Thyroid gland (tissue), 4 donors: ENCODE data around the gene RNF115.
A peak's percentile ranks its signal among the peaks of the same experiment; 100 is the strongest.

ENCODE experiments used
- POLR2A ChIP-seq, 2 donors: fragments of 450-650 bp; IDR thresholded peaks; one replicate each; pipeline ENCODE4 v1.6.1; 2017; ENCODE audit warnings: antibody characterized with exemption in 2 of 2, mild to moderate bottlenecking in 2 of 2, moderate library complexity in 1 of 2
- TF ChIP-seq, protein P1 (sequence below), 6 experiments: fragments of 200-600 bp in 3 of 6; fragments of 450-650 bp in 3 of 6; sonication (generic) in 3 of 6; IDR thresholded peaks; one replicate each; pipeline ENCODE4 v1.5.1; 2016 to 2019; ENCODE audit warnings: antibody characterized with exemption in 6 of 6, mild to moderate bottlenecking in 2 of 6, inconsistent platforms in 1 of 6, moderate library complexity in 1 of 6

DNA sequence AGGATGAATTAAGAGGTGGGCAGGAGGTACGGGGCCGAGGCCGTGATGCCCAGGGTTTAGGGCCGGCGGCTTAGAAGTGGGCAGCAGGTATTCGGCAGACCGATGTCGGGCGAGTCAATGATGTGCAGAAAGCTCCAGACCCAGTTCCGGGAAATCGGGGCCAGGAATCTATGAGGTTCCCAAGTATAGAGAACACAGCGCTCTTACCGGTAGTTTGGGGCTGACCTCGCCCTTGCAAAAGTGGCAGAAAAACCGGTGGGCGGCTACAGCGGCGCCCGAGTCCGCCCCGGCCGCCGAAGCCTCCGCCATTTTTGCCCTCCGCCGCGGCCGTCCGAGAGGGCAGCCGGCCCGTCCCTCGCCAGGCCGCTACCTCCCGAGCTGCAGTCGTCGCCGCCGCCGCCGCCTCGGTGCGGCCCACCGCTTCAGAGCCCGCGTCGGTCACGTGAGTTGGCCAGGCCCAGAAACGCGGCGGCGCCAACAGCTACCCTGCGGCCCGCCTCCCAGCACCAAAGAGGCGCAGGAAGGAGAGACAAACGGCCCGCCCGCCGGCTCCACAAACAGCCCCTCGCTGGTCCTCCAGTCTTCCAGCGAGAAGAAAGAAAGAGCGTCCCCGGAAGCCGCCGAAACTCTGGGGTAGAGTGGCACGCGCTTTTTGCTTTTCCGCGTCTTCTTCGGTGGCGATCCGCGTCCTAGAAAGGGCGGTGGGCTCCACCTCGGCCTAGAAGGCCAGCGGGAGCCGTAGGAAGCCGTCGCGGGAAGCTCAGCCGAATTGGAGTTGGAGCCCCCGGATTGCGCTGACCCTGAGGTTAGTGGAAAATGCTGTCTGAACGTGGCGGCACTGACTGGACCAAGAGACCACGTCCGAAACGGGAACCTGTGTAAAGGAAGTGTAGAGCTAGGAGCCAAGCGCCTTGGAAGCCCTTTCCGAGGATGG is at the start of gene RNF115, which contains the start of gene POLR3C:
- TF ChIP-seq, protein P1, sequence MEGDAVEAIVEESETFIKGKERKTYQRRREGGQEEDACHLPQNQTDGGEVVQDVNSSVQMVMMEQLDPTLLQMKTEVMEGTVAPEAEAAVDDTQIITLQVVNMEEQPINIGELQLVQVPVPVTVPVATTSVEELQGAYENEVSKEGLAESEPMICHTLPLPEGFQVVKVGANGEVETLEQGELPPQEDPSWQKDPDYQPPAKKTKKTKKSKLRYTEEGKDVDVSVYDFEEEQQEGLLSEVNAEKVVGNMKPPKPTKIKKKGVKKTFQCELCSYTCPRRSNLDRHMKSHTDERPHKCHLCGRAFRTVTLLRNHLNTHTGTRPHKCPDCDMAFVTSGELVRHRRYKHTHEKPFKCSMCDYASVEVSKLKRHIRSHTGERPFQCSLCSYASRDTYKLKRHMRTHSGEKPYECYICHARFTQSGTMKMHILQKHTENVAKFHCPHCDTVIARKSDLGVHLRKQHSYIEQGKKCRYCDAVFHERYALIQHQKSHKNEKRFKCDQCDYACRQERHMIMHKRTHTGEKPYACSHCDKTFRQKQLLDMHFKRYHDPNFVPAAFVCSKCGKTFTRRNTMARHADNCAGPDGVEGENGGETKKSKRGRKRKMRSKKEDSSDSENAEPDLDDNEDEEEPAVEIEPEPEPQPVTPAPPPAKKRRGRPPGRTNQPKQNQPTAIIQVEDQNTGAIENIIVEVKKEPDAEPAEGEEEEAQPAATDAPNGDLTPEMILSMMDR (IDR thresholded peaks at IDR 0.05): peak in 1 of 6 experiments; percentile 26
- peak; percentile 63 to 93 for TF ChIP-seq POLR2A (IDR thresholded peaks at IDR 0.05)
